Keratinocyte (primary cell): Measurements from ENCODE around the gene ACBD5. TPM values are rescaled to one million over a fixed set of nuclear protein-coding genes. Genes with fewer than 3 reads are reported as not detected.
A peak's percentile ranks its signal among the peaks of the same experiment; 100 is the strongest.

Source experiments
- DNase-seq: peaks from one replicate; pipeline ENCODE4 v3.0.0-alpha.2; 2011; ENCODE audit warnings: low read depth, missing footprints, low spot score
- FAIRE-seq: peaks from 2 replicates; lab custom pipeline; 2011; peaks lifted over from hg19 to GRCh38; lab: Jason Lieb, UNC
- H2AFZ ChIP-seq: 2 replicates; pipeline ENCODE4 v1.6.0; 2012; ENCODE audit warnings: low read length, control low read depth, inconsistent platforms; ENCODE audit not compliant: control insufficient read depth
- H3K27ac ChIP-seq: 2 replicates; pipeline ENCODE4 v1.5.1; 2011; ENCODE audit warnings: low read length; ENCODE audit not compliant: control insufficient read depth, insufficient read depth
- H3K27me3 ChIP-seq: 3 replicates; pipeline ENCODE4 v1.6.0; 2011; ENCODE audit warnings: low read length; ENCODE audit not compliant: control insufficient read depth, insufficient read depth; ENCODE audit errors: extremely low read depth
- H3K36me3 ChIP-seq, 2 experiments: 2 replicates in 1 of 2; 3 replicates in 1 of 2; pipeline ENCODE4 v1.5.1; 2011; ENCODE audit warnings: low read length in 2 of 2, mild to moderate bottlenecking in 1 of 2; ENCODE audit not compliant: control insufficient read depth in 2 of 2, insufficient read depth in 2 of 2; ENCODE audit errors: extremely low read depth in 1 of 2
- H3K4me1 ChIP-seq: 3 replicates; pipeline ENCODE4 v1.5.1; 2011; ENCODE audit warnings: low read length; ENCODE audit not compliant: control insufficient read depth, insufficient read depth; ENCODE audit errors: extremely low read depth
- H3K4me2 ChIP-seq: 3 replicates; pipeline ENCODE4 v1.6.0; 2011; ENCODE audit warnings: low read depth, low read length; ENCODE audit not compliant: control insufficient read depth, insufficient read depth; ENCODE audit errors: extremely low read depth
- H3K4me3 ChIP-seq, 3 experiments: fragments of 200-600 bp in 1 of 3; sonication (generic) in 1 of 3; 2 replicates in 2 of 3; 3 replicates in 1 of 3; pipeline ENCODE4 v1.5.1; 2011 to 2016; ENCODE audit warnings: low read length in 3 of 3, mild to moderate bottlenecking in 3 of 3, control low read depth in 2 of 3, inconsistent platforms in 1 of 3, low read depth in 1 of 3, mixed read lengths in 1 of 3, mixed run types in 1 of 3, moderate library complexity in 1 of 3; ENCODE audit not compliant: control insufficient read depth in 2 of 3, insufficient read depth in 2 of 3; ENCODE audit errors: extremely low read depth in 1 of 3
- H3K79me2 ChIP-seq: 2 replicates; pipeline ENCODE4 v1.6.0; 2012; ENCODE audit warnings: low read length; ENCODE audit not compliant: control insufficient read depth, insufficient read depth
- H3K9ac ChIP-seq: 3 replicates; pipeline ENCODE4 v1.6.0; 2011; ENCODE audit warnings: low read length; ENCODE audit not compliant: control insufficient read depth, insufficient read depth; ENCODE audit errors: extremely low read depth
- H3K9me1 ChIP-seq: 3 replicates; pipeline ENCODE4 v1.6.0; 2011; ENCODE audit warnings: low read length; ENCODE audit not compliant: control insufficient read depth, insufficient read depth; ENCODE audit errors: extremely low read depth
- H3K9me3 ChIP-seq: 2 replicates; pipeline ENCODE4 v1.5.1; 2012; ENCODE audit warnings: low read depth, low read length; ENCODE audit not compliant: control insufficient read depth
- H4K20me1 ChIP-seq: 3 replicates; pipeline ENCODE4 v1.6.0; 2011; ENCODE audit warnings: low read length; ENCODE audit not compliant: control insufficient read depth, insufficient read depth; ENCODE audit errors: extremely low read depth
- EZH2 ChIP-seq: IDR thresholded peaks from one replicate; pipeline ENCODE4 v1.6.1; 2012; ENCODE audit warnings: inconsistent platforms, mild to moderate bottlenecking, low read length, moderate library complexity
- dilution Hi-C: fragments of 300-500 bp; cut with MboI; formaldehyde crosslinking; loops from one replicate; pipeline ENCODE4 v1.7.0; 2020; ENCODE audit warnings: low sequenced_read_pairs; ENCODE audit not compliant: extremely low pct_ligation_motif_present
- polyA plus RNA-seq, 5 experiments: library from polyadenylated mRNA; depleted of rRNA in 3 of 5; stranded (reverse) in 3 of 5; stranded (forward) in 1 of 5; unstranded in 1 of 5; fragments of >200 nt; gene quantifications; 1 replicate in 1 of 5; 2 replicates in 3 of 5; 3 replicates in 1 of 5; pipeline versions ENCODE4 v1.2.1 to v1.2.3, GENCODE V29; 2011 to 2012; ENCODE audit warnings: missing spikeins in 2 of 5, low read depth in 1 of 5, low replicate concordance in 1 of 5
- TF ChIP-seq, protein P1 (sequence below), 3 experiments: IDR thresholded peaks in 1 of 3; conservative IDR thresholded peaks in 1 of 3; optimal IDR thresholded peaks in 1 of 3; 2 replicates in 2 of 3; 3 replicates in 1 of 3; pipeline versions ENCODE3 to v1.5.1; 2011; ENCODE audit warnings: low read length in 3 of 3, mild to moderate bottlenecking in 3 of 3, moderate library complexity in 2 of 3, control low read depth in 1 of 3, inconsistent platforms in 1 of 3; ENCODE audit not compliant: insufficient read depth in 2 of 3; ENCODE audit errors: extremely low read depth in 1 of 3

The ACBD5 gene
- polyA plus RNA-seq, 1 donor (not counting 4 experiments of a cell fraction or from before 2014, with no cell fraction given), result 11.7 TPM

DNA sequence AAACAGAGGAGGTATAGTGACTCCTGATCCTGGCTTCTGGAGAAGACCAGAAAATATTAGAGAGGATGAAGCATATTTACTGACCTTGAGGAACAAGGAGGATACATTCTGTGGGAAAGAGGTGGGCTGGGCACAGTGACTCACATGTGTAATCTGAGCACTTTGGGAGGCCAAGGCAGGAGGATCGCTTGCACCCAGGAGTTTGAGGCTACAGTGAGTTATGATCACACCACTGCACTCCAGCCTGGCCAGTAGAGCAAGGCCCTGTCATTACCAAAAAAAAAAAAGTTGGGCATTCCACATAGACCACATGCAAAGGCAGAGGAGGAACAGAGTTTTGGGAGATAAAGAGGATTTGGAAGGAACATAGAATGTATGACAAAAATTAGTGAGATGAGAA lies 4.4 kb upstream of the ACBD5 start:
- no peaks in the 10 kb centered on the region for H4K20me1 ChIP-seq
- H3K9ac ChIP-seq, result no peak overlapping the region
- no peak overlapping the region for H3K27ac ChIP-seq
- H3K27me3 ChIP-seq, result no peaks in the 10 kb centered on the region
- H2AFZ ChIP-seq, result no peak overlapping the region
- TF ChIP-seq, protein P1, sequence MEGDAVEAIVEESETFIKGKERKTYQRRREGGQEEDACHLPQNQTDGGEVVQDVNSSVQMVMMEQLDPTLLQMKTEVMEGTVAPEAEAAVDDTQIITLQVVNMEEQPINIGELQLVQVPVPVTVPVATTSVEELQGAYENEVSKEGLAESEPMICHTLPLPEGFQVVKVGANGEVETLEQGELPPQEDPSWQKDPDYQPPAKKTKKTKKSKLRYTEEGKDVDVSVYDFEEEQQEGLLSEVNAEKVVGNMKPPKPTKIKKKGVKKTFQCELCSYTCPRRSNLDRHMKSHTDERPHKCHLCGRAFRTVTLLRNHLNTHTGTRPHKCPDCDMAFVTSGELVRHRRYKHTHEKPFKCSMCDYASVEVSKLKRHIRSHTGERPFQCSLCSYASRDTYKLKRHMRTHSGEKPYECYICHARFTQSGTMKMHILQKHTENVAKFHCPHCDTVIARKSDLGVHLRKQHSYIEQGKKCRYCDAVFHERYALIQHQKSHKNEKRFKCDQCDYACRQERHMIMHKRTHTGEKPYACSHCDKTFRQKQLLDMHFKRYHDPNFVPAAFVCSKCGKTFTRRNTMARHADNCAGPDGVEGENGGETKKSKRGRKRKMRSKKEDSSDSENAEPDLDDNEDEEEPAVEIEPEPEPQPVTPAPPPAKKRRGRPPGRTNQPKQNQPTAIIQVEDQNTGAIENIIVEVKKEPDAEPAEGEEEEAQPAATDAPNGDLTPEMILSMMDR (optimal IDR thresholded peaks at IDR 0.05 in 1 of 3, IDR thresholded peaks at IDR 0.05 in 1 of 3, conservative IDR thresholded peaks at IDR 0.05 in 1 of 3; ENCODE audit: extremely low read depth in 1 of 3, insufficient read depth in 2 of 3, low read length in 3 of 3), result no peak
- TF ChIP-seq EZH2, result no peak
- no peaks in the 10 kb centered on the region for H3K79me2 ChIP-seq
- dilution Hi-C loops, result no loop called here
- no peak overlapping the region for H3K4me2 ChIP-seq
- no peak overlapping the region for H3K4me3 ChIP-seq
- no peaks in the 10 kb centered on the region for H3K9me3 ChIP-seq
- H3K4me1 ChIP-seq, result peaks cover 10% of the 10 kb centered on the region
- FAIRE-seq (no peak), DNase-seq (no peak)
- no peaks in the 10 kb centered on the region for H3K9me1 ChIP-seq
- no peaks in the 10 kb centered on the region for H3K36me3 ChIP-seq

DNA sequence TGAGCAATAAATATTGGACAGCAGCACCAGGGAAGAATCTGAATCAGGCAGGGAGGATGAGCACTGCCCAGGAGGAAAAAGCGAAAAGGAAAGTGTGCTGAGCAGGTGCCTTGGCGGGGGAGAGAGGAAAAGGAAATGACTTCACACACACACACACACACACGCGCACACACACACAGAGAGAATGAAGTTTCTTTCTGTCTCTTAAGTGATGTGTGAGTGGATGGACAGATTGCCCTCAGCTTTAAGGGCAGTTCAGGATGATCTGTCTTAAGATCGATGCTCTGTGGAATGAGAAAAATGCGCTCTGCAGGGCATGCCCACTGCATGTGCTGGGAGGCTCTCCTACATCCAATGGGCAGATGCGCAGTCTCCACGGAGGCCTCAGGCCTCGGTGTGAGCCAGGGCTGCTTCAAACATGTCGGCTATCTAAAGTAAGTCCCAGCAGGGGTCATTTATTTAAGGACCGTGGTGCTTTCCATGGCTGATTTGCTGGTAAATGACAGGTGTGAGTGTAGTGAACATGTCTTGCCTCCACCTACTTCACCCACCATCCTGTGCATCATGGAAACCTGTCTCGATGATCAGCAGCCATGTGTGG lies 2.5 kb upstream of the ACBD5 start:
- Histone ChIP-seq H3K79me2 (peaks cover 2% of the 10 kb centered on the region), H3K9me3 (no peaks in the 10 kb centered on the region), H2AFZ (peak overlapping the region; percentile 69), H3K4me2 (peak overlapping the region; percentile 94), H3K9ac (peak overlapping the region; percentile 89), H3K27ac (peak overlapping the region; percentile 88), H4K20me1 (no peaks in the 10 kb centered on the region), H3K4me3 (peak overlapping the region; percentile 67 to 97 (median 88)), H3K27me3 (no peaks in the 10 kb centered on the region), H3K9me1 (no peaks in the 10 kb centered on the region), H3K36me3 (no peaks in the 10 kb centered on the region), H3K4me1 (peaks cover 10% of the 10 kb centered on the region)
- FAIRE-seq, result no peak
- dilution Hi-C loops, result no loop called here
- DNase-seq, result no peak
- TF ChIP-seq, protein P1 (optimal IDR thresholded peaks at IDR 0.05 in 1 of 3, IDR thresholded peaks at IDR 0.05 in 1 of 3, conservative IDR thresholded peaks at IDR 0.05 in 1 of 3; ENCODE audit: extremely low read depth in 1 of 3, insufficient read depth in 2 of 3, low read length in 3 of 3), result no peak
- no peak for TF ChIP-seq EZH2
